GM23338 (cell line): ENCODE results near the gene SLCO1C1. TPM values are rescaled to one million over a fixed set of nuclear protein-coding genes. Genes with fewer than 3 reads are reported as not detected.

Experiments
- ATAC-seq: fragments of 200-7000 bp; cut with Tn5 transposase; 3 replicates; pipeline ENCODE4 v1.9.1; 2020
- DNase-seq: peaks from one replicate; pipeline ENCODE4 v3.0.0-alpha.2; 2015; ENCODE audit warnings: low spot score
- H2AFZ ChIP-seq: fragments of 200-600 bp; sonication (generic); 2 replicates; pipeline ENCODE4 v1.8.0; 2016; ENCODE audit warnings: antibody characterized with exemption, mild to moderate bottlenecking, moderate library complexity
- H3F3A ChIP-seq: fragments of 200-600 bp; sonication (generic); replicated peaks from 2 replicates; pipeline ENCODE4 v1.8.0; 2017; ENCODE audit warnings: antibody characterized with exemption, mixed run types, low read depth
- H3K27ac ChIP-seq: fragments of 200-600 bp; sonication (generic); 2 replicates; pipeline ENCODE4 v1.6.1; 2016; ENCODE audit warnings: low read depth
- H3K27me3 ChIP-seq: fragments of 200-600 bp; sonication (generic); 2 replicates; pipeline ENCODE4 v1.8.0; 2016; ENCODE audit warnings: mild to moderate bottlenecking, mixed run types, moderate library complexity; ENCODE audit not compliant: insufficient read depth
- H3K36me3 ChIP-seq: fragments of 200-600 bp; sonication (generic); 2 replicates; pipeline ENCODE4 v1.8.0; 2016; ENCODE audit warnings: mild to moderate bottlenecking; ENCODE audit not compliant: insufficient read depth
- H3K4me1 ChIP-seq: fragments of 200-600 bp; sonication (generic); 2 replicates; pipeline ENCODE4 v1.8.0; 2016; ENCODE audit warnings: mild to moderate bottlenecking, moderate library complexity; ENCODE audit not compliant: insufficient read depth
- H3K4me2 ChIP-seq: fragments of 200-600 bp; sonication (generic); 2 replicates; pipeline ENCODE4 v1.7.1; 2017; ENCODE audit warnings: mixed run types
- H3K4me3 ChIP-seq: fragments of 200-600 bp; sonication (generic); 2 replicates; pipeline ENCODE4 v1.6.1; 2016; ENCODE audit warnings: mixed run types
- H3K79me2 ChIP-seq: fragments of 200-600 bp; sonication (generic); replicated peaks from 2 replicates; pipeline ENCODE4 v1.8.0; 2017; ENCODE audit warnings: mild to moderate bottlenecking; ENCODE audit not compliant: insufficient read depth
- H3K9me2 ChIP-seq: fragments of 200-600 bp; sonication (generic); 2 replicates; pipeline ENCODE4 v1.8.0; 2017; ENCODE audit not compliant: insufficient read depth
- H4K20me1 ChIP-seq: fragments of 200-600 bp; sonication (generic); replicated peaks from 2 replicates; pipeline ENCODE4 v1.8.0; 2017; ENCODE audit warnings: mild to moderate bottlenecking; ENCODE audit not compliant: insufficient read depth
- H3K27ac Mint-ChIP-seq: 2 replicates; pipeline ENCODE4 v1.8.0; 2020; ENCODE audit warnings: inconsistent platforms, mild to moderate bottlenecking, moderate library complexity, mixed read lengths
- H3K27me3 Mint-ChIP-seq: 3 replicates; pipeline ENCODE4 v1.8.0; 2022; ENCODE audit warnings: low read depth, mild to moderate bottlenecking, moderate library complexity, mixed read lengths, inconsistent platforms; ENCODE audit not compliant: insufficient read depth, poor library complexity
- H3K36me3 Mint-ChIP-seq: 3 replicates; pipeline ENCODE4 v1.8.0; 2021; ENCODE audit warnings: low read depth, mild to moderate bottlenecking, inconsistent platforms, moderate library complexity, mixed read lengths
- H3K4me1 Mint-ChIP-seq: 3 replicates; pipeline ENCODE4 v1.8.0; 2020; ENCODE audit warnings: mild to moderate bottlenecking, inconsistent platforms, mixed read lengths
- H3K4me3 Mint-ChIP-seq: 3 replicates; pipeline ENCODE4 v1.8.0; 2021; ENCODE audit warnings: moderate library complexity, mild to moderate bottlenecking, inconsistent platforms, mixed read lengths
- H3K9me3 Mint-ChIP-seq: 3 replicates; pipeline ENCODE4 v1.8.0; 2020; ENCODE audit warnings: moderate library complexity, mild to moderate bottlenecking, inconsistent platforms, mixed read lengths
- CREB1 ChIP-seq: fragments of 250-450 bp; sonication (Bioruptor Pico); IDR thresholded peaks from 2 replicates; pipeline ENCODE4 v1.5.0; 2020; ENCODE audit warnings: low read depth, mild to moderate bottlenecking, moderate library complexity
- CTCF ChIP-seq, 2 experiments: fragments of 200-600 bp in 1 of 2; sonication (generic) in 1 of 2; conservative IDR thresholded peaks; 2 replicates each; pipeline versions ENCODE4 v1.5.1 to v1.6.1; 2016 to 2017; ENCODE audit warnings: antibody characterized with exemption in 2 of 2, low read depth in 2 of 2, mild to moderate bottlenecking in 2 of 2, moderate library complexity in 1 of 2
- ETS1 ChIP-seq: IDR thresholded peaks from 2 replicates; pipeline ENCODE4 v1.6.1; 2016; ENCODE audit warnings: antibody characterized with exemption
- EZH2 ChIP-seq: fragments of 200-600 bp; sonication (generic); IDR thresholded peaks from one replicate; pipeline ENCODE4 v1.8.0; 2017; ENCODE audit warnings: antibody characterized with exemption, mild to moderate bottlenecking, low read depth; ENCODE audit not compliant: unreplicated experiment
- EZH2phosphoT487 ChIP-seq: fragments of 200-600 bp; sonication (generic); IDR thresholded peaks from one replicate; pipeline ENCODE4 v1.8.1; 2018; ENCODE audit warnings: antibody characterized with exemption; ENCODE audit not compliant: unreplicated experiment
- JUNB ChIP-seq: IDR thresholded peaks from one replicate; pipeline ENCODE4 v1.6.1; 2016; ENCODE audit warnings: antibody characterized with exemption; ENCODE audit not compliant: unreplicated experiment
- NANOG ChIP-seq: IDR thresholded peaks from 2 replicates; pipeline ENCODE4 v1.6.1; 2016; ENCODE audit warnings: antibody characterized with exemption, borderline replicate concordance
- POLR2AphosphoS5 ChIP-seq: IDR thresholded peaks from 2 replicates; pipeline ENCODE4 v1.6.1; 2016; ENCODE audit warnings: antibody characterized with exemption, low read depth
- REST ChIP-seq: IDR thresholded peaks from one replicate; pipeline ENCODE4 v1.6.1; 2018; ENCODE audit warnings: antibody characterized with exemption; ENCODE audit not compliant: unreplicated experiment
- STAT1 ChIP-seq: IDR thresholded peaks from one replicate; pipeline ENCODE4 v1.6.1; 2016; ENCODE audit warnings: antibody characterized with exemption; ENCODE audit not compliant: unreplicated experiment
- ZNF114 ChIP-seq: fragments of 250-450 bp; sonication (Bioruptor Pico); IDR thresholded peaks from 2 replicates; pipeline ENCODE4 v1.5.0; 2020; ENCODE audit warnings: mild to moderate bottlenecking, moderate library complexity
- ZNF331 ChIP-seq: fragments of 250-450 bp; sonication (Bioruptor Pico); IDR thresholded peaks from 2 replicates; pipeline ENCODE4 v1.5.0; 2020; ENCODE audit warnings: low read depth, mild to moderate bottlenecking, moderate library complexity
- ZNF462 ChIP-seq: fragments of 250-450 bp; sonication (Bioruptor Pico); IDR thresholded peaks from 2 replicates; pipeline ENCODE4 v1.5.0; 2020; ENCODE audit warnings: mild to moderate bottlenecking, moderate library complexity
- polyA plus RNA-seq: library from polyadenylated mRNA; unstranded; fragments of >200 nt; fragmentation: Nextera tagmentation; extraction: Ambion mirVana; gene quantifications from 2 replicates; pipeline ENCODE4 v1.2.1, GENCODE V29; 2016
- total RNA-seq: library from RNA; depleted of rRNA; stranded (reverse); fragments of >200 nt; shearing (Covaris generic); gene quantifications from 2 replicates; pipeline ENCODE4 v1.2.3, GENCODE V29; 2014

The SLCO1C1 gene
- total and polyA plus RNA-seq, 2 experiments from 2014 or later, result 0.86 to 1.6 TPM

GRCh38 chr12:20751046-20751445 lies 55.9 kb downstream of the SLCO1C1 start:
- Histone ChIP-seq H3K4me2 (no peak overlapping the region), H3K79me2 (no peaks in the 10 kb centered on the region), H2AFZ (no peak overlapping the region), H3K27ac (no peak overlapping the region), H4K20me1 (no peaks in the 10 kb centered on the region), H3K4me3 (no peak overlapping the region), H3F3A (no peaks in the 10 kb centered on the region), H3K36me3 (no peaks in the 10 kb centered on the region), H3K9me2 (no peaks in the 10 kb centered on the region), H3K27me3 (no peaks in the 10 kb centered on the region), H3K4me1 (no peaks in the 10 kb centered on the region)
- H3K4me1 Mint-ChIP-seq, result no peaks in the 10 kb centered on the region
- no peak for TF ChIP-seq EZH2
- no peak for TF ChIP-seq ZNF331 (CRISPR knock-in tag)
- TF ChIP-seq ETS1, result no peak
- no peak for TF ChIP-seq ZNF462 (CRISPR knock-in tag)
- TF ChIP-seq STAT1, result no peak
- no peak for TF ChIP-seq EZH2phosphoT487
- TF ChIP-seq CREB1 (CRISPR knock-in tag), result no peak
- TF ChIP-seq ZNF114 (CRISPR knock-in tag), result no peak
- no peak for TF ChIP-seq CTCF (conservative IDR thresholded peaks at IDR 0.05; ENCODE audit: low read depth in 2 of 2)
- no peak for TF ChIP-seq NANOG
- no peak for TF ChIP-seq REST
- no peak for TF ChIP-seq POLR2AphosphoS5
- no peak for TF ChIP-seq JUNB
- no peak overlapping the region for H3K4me3 Mint-ChIP-seq
- DNase-seq (no peak), ATAC-seq (no peak)
- no peaks in the 10 kb centered on the region for H3K27me3 Mint-ChIP-seq
- H3K36me3 Mint-ChIP-seq, result no peaks in the 10 kb centered on the region
- no peaks in the 10 kb centered on the region for H3K9me3 Mint-ChIP-seq
- H3K27ac Mint-ChIP-seq, result no peak overlapping the region
